ENCODE results near the gene SLC39A1. TPM values are rescaled to one million over a fixed set of nuclear protein-coding genes. Genes with fewer than 3 reads are reported as not detected.

SLC39A1 gene
- total and polyA plus RNA-seq, 2 of the 8 experiments (the other 6 are each of a cell fraction or from before 2014, with no cell fraction given): 238 to 337 TPM

- Histone ChIP-seq H3K23ac (ENCODE audit: insufficient read length) (no peak overlapping the region), H4K8ac (ENCODE audit: extremely low read depth, insufficient read depth, low read length) (peak overlapping the region; percentile 47), H3K36me3 (ENCODE audit: control insufficient read depth in 2 of 4, insufficient read depth in 4 of 4, low read length in 3 of 4) (peaks cover 16 to 32% (median 25%) of the 10 kb centered on the region in 4 experiments), H3K27ac (ENCODE audit: low read depth, low read length) (peak overlapping the region; percentile 77), H3K79me1 (ENCODE audit: low read depth, low read length) (peaks cover 34% of the 10 kb centered on the region), H3K56ac (replicated peaks; ENCODE audit: insufficient read length, low read depth, low read length) (no peak overlapping the region), H2BK20ac (ENCODE audit: low read length) (no peak overlapping the region), H3K27me3 (replicated peaks in 1 of 4; ENCODE audit: control insufficient read depth in 3 of 4, extremely low read depth in 1 of 4, insufficient read depth in 3 of 4, low read length in 3 of 4) (no peaks in the 10 kb centered on the region), H3K9ac (replicated peaks in 1 of 4; ENCODE audit: extremely low read depth in 1 of 4, low read depth in 3 of 4, low read length in 3 of 4) (peak overlapping the region in 3 of 4 experiments; percentile 71 to 85 (median 83); a peak in 6 of 7 replicates), H2AFZ (ENCODE audit: low read length) (0 out of 2 replicates have a peak overlapping the region, but pooled peaks have one; percentile 4), H3K4me1 (replicated peaks in 1 of 4; ENCODE audit: control insufficient read depth in 3 of 4, insufficient read depth in 4 of 4, low read length in 3 of 4) (peaks cover 3 to 20% (median 12%) of the 10 kb centered on the region in 4 experiments), H3K4ac (replicated peaks; ENCODE audit: insufficient read length, low read depth, low read length) (no peak overlapping the region), H4K5ac (ENCODE audit: insufficient read length, low read depth, low read length) (no peak overlapping the region), H3K14ac (ENCODE audit: insufficient read length) (no peak overlapping the region), H4K91ac (replicated peaks; ENCODE audit: insufficient read length, low read length) (no peak overlapping the region), H2AK5ac (ENCODE audit: low read depth, low read length) (no peak overlapping the region), H2BK120ac (replicated peaks; ENCODE audit: low read depth, low read length) (no peak overlapping the region), H3K18ac (ENCODE audit: extremely low read depth, low read length) (peak overlapping the region; percentile 92; the same call in 1 of the 2 replicates), H3K9me3 (ENCODE audit: insufficient read depth in 2 of 2, low read depth in 1 of 2, low read length in 1 of 2) (no peaks in the 10 kb centered on the region), H3K4me2 (ENCODE audit: insufficient read depth in 1 of 2, low read depth in 2 of 2, low read length in 2 of 2) (peak overlapping the region; percentile 81 to 89), H3K4me3 (ENCODE audit: extremely low read depth in 1 of 4, insufficient read depth in 2 of 4, low read depth in 3 of 4, low read length in 4 of 4) (peak overlapping the region; percentile 82 to 98 (median 88)), H4K20me1 (replicated peaks in 1 of 2; ENCODE audit: control insufficient read depth in 1 of 2, insufficient read depth in 2 of 2, low read length in 2 of 2) (peaks cover 9 to 16% of the 10 kb centered on the region in 2 experiments), H3K23me2 (ENCODE audit: low read depth, low read length) (peaks cover 15% of the 10 kb centered on the region), H2BK12ac (ENCODE audit: low read depth, low read length) (0 out of 2 replicates have a peak overlapping the region, but pooled peaks have one; percentile 60), H2BK5ac (ENCODE audit: low read depth, low read length) (peak overlapping the region; percentile 96), H2BK15ac (ENCODE audit: low read length) (0 out of 2 replicates have a peak overlapping the region, but pooled peaks have one; percentile 16), H3K79me2 (ENCODE audit: control insufficient read depth in 1 of 2, insufficient read depth in 2 of 2, low read length in 2 of 2) (peaks cover 30 to 62% of the 10 kb centered on the region in 2 experiments)
- DNase-seq (ENCODE audit: low read depth in 1 of 2, low spot score in 2 of 2) (no peak), FAIRE-seq (no peak)
- ChIA-PET POLR2A (ENCODE audit: partially characterized antibody) (interaction anchor here (0.6 to 15.7 kb wide), 11 partner anchors 10 to 181 kb away, joined by 3 to 454 read pairs (median 7); partner anchors contain the start of genes CREB3L4, DENND4B, GATAD2B and JTB), CTCF (ENCODE audit: partially characterized antibody) (interaction anchor here (0.6 to 6.4 kb wide), 7 partner anchors 9 to 316 kb away, joined by 3 to 31 read pairs (median 3); partner anchors contain the start of genes DENND4B and RAB13)
- 37% methylated on average over 6 of the region's 6 CpGs; no CpG with 5 or more reads in 1 of the 2 experiments for WGBS, 2 experiments (ENCODE audit: extremely low coverage in 1 of 2, insufficient coverage in 1 of 2, insufficient read length in 1 of 2, insufficient replicate concordance in 2 of 2, low coverage in 1 of 2, low lambda C conversion rate in 2 of 2, missing lambda C conversion rate in 1 of 2)
- no peak for TF ChIP-seq BCL11A (IDR thresholded peaks at IDR 0.05; ENCODE audit: low read depth in 2 of 2, low read length in 2 of 2)
- peak in 1 of 2 experiments; percentile 71; a peak in 1 of 3 replicates for TF ChIP-seq POLR2A (IDR thresholded peaks at IDR 0.05; ENCODE audit: control extremely low read depth in 1 of 2, low read depth in 2 of 2, low read length in 2 of 2)
- TF ChIP-seq, protein P1, sequence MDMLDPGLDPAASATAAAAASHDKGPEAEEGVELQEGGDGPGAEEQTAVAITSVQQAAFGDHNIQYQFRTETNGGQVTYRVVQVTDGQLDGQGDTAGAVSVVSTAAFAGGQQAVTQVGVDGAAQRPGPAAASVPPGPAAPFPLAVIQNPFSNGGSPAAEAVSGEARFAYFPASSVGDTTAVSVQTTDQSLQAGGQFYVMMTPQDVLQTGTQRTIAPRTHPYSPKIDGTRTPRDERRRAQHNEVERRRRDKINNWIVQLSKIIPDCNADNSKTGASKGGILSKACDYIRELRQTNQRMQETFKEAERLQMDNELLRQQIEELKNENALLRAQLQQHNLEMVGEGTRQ (IDR thresholded peaks at IDR 0.05; ENCODE audit: low read length): no peak
These were observed 6.2 kb downstream of the SLC39A1 start for GRCh38 chr1:153956997-153957715.
